T-helper 9 cell (primary cell): ENCODE data around the gene ACAA2.

Source experiments
- DNase-seq: peaks from one replicate; pipeline ENCODE4 v3.0.0-alpha.2; 2020
- total RNA-seq, 2 donors: gene quantifications; one replicate each; lab custom pipeline; 2026; lab: John Stamatoyannopoulos, UW

The ACAA2 gene, protein sequence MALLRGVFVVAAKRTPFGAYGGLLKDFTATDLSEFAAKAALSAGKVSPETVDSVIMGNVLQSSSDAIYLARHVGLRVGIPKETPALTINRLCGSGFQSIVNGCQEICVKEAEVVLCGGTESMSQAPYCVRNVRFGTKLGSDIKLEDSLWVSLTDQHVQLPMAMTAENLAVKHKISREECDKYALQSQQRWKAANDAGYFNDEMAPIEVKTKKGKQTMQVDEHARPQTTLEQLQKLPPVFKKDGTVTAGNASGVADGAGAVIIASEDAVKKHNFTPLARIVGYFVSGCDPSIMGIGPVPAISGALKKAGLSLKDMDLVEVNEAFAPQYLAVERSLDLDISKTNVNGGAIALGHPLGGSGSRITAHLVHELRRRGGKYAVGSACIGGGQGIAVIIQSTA
- 19.5 to 44.9 reads per million in 2 donors for total RNA-seq

- peak; percentile 75 for DNase-seq
Observed at GRCh38 chr18:49813319-49814146, at the start of gene ACAA2. ACAA2 (minus strand) TSS chr18:49813533; CDS start chr18:49813484, 49 bp downstream.

DNA sequence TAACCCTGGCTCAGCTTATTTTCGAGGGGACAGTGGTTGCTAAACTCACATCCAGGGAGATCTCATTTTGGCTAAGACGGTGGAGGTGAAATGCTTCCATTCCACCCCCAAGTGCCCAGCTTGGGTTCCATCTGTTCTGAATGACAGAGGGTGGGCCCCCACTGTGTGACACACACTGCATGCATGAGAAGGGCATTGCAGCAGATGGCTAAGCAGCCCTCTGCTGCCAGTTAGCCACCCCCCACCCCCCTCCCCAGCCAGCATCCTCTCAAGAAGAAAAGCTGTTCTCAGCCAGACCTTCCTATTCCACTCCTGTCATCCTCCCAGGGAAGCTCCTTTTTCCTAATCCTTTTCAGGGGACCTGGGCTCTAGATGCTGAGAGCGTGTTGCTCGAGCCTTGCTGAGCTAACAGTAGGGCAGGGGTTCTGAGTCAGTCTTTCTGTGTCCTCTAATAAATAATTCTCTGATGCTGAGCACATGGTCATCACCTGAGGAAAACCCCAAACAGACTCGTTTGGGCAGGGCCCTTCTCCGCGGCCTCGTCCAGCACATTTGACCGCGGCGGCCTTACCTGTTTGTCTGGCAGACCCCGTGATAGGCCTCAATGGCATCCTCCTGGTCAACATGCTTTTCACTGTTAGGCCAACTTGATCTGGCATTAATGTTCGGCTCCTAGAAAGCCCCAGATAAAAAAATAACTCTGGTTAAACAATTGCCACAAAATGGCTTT is 49.5 kb upstream of the ACAA2 start:
- no peak for DNase-seq

GRCh38 chr18:49861659-49862058 is 48.3 kb upstream of the ACAA2 start:
- no peak for DNase-seq

DNA sequence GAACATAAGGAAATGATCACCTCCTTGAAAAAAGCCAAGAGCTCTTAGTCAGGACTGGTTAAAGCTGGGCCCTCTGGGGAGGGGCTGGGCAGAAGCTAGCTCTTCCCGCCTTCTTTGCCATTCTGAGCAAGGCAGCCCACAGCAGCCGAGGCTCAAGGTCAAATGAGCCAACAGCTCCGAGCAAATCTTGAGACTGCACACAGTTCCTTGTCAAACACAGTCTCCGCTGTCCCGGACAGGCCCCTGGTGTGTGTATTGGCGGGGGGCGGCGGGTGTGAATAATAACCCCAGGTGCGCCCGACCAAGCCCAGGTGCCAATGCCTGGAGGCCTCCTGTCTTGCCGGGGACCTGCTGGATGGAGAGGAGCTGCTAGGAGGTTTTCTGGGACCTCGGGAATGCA is 46.4 kb upstream of the ACAA2 start:
- no peak for DNase-seq

- no peak for DNase-seq
Observed at GRCh38 chr18:49859021-49859359, 45.7 kb upstream of the ACAA2 start.

DNA sequence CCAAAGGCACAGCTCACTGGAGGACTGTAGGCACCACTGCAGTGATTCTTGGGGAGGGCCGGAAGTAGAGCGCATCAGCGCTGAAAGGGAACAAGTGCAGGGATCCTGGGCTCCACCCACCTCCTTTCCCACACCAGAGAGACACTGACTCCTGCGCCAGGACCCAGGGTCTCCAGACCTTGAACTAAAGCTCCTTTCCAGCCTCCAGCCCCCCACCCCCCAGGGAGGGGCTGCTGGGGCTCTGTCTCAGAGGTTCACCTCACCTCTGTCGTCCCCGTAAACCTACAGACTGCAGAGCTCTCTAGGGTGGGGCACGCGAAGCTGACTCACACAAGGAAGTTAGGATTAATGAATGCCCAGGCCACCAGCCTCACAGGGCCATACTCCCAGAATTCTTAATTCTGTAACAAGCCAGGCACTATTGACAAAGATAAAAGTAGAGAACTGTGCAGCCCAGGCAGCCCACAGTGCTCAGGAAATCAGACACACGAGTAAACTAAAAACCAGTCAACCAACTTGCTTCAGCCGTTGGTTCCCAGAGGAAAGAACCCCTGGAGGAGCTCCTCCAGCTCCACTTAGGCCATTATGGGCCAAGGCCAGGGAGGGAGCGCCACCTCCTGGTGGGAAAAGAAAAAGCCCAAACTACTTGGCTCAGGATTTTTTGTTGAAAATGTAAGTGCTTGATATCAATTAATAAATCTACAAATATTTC is 45.1 kb upstream of the ACAA2 start:
- peak; percentile 56 for DNase-seq

DNA sequence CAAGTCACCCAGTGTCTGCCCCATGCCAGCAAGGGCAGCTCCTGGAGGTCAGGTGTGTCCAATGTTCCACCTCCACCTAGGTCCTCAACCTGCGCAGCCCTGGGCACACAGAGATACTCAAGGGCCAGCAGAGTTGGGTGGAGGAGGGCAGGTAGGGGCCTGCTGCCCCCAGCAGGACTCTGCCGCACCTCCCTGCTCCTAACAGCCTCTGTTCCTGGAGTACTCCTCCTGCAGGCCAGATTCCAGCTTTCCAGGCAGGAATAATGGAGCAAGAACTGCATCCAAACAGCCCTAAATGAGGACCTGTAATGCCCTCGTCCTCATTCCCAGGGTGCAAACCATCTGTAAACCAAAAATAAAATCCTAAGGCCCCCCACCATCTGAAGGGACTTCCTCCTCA is 44.4 kb upstream of the ACAA2 start:
- no peak for DNase-seq

- no peak for DNase-seq
Observed at GRCh38 chr18:49856496-49856895, 43.2 kb upstream of the ACAA2 start.

DNA sequence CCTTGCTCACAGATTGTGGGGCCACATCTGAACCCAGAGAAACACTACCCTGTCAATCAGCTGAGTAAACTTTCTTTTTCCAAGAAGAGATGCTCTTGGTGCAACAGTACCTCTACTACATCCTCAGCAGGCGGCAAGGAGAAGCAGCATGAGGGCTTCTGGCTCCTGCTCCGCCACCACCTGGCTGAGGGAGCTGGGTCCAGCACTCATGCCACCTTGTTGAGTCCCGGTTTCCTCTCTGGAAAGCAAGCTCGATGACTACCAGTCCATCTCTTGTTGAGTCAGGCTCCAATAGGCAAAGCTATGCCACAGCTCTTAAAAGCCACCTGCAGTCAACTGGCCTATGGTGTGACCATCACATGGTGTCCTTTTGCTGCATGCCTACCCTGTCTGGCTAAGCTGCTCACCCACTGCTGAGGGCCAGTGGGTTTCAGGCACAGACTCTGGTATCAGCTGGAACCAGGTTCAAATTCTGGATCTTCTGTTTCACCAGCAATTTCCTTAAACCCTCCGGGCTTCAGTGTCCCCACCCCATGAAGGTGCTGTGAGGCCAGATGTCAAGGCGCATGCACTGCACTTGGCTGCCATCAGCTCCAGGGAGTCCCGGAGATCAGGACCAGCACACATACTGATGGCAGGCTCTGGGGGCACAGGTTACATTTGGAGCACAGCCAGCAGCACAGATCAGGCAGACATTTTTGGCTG is 42.5 kb upstream of the ACAA2 start:
- no peak for DNase-seq

DNA sequence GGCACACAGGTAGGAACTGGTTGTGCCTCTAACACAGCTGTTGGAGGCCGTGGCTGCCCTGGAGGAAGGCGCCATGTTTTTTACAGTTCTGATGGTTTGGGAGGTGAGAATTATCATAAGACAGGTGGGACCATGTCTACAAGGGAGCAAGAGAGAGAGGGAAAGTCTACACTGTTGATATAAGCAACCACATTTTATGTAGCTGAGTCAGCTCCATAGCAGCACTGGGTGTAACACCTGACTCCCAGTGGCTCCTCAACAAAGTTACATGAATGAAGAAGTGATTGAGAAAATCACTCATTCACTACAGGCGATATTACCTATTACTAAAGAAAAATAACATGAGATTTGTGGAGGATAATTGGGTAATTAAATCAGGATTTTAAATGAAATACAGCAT is 41.3 kb upstream of the ACAA2 start:
- DNase-seq = no peak

- no peak for DNase-seq
Observed at GRCh38 chr18:49853436-49853835, 40.1 kb upstream of the ACAA2 start.

DNA sequence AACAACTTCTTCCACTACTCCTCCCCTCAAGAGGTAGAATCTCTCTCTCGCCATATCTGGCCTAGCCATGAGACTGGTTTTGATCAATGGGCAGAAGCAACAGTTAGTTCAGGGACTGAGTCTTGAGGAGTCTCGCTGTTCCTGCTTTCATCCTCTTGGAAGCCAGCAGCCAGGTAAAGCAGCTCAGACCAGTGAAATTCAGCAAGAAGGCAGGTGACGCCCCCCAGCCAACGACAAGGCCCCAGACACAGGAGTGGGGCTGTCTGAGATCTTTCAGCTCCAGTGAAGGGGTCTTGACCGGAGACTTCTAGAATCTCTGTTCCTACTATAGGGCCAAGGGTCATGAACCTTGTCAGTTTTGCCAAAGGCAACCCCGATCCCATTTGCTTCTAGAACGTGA is 39.7 kb upstream of the ACAA2 start:
- DNase-seq = no peak

DNA sequence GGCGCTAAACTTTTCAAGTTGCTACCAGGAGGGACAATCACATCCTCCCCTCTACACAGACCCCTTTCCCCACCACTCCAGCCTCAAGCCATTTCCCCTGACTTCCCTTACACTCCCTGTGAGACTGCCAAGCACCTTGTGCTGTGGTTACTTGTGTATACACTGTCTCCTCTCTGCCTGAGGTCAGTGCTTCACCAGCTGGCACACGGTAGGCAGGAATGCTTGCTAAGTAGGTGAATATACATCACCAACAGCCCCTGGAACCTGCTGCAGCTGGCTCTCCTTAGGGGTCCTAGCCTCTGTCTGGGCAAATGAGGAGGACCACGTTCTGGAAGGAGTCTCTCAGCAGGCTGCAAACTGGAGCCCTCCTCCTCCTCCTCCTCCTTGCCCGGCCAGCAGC is 38.3 kb upstream of the ACAA2 start:
- no peak for DNase-seq

GRCh38 chr18:49850636-49851035 is 37.3 kb upstream of the ACAA2 start:
- no peak for DNase-seq

DNA sequence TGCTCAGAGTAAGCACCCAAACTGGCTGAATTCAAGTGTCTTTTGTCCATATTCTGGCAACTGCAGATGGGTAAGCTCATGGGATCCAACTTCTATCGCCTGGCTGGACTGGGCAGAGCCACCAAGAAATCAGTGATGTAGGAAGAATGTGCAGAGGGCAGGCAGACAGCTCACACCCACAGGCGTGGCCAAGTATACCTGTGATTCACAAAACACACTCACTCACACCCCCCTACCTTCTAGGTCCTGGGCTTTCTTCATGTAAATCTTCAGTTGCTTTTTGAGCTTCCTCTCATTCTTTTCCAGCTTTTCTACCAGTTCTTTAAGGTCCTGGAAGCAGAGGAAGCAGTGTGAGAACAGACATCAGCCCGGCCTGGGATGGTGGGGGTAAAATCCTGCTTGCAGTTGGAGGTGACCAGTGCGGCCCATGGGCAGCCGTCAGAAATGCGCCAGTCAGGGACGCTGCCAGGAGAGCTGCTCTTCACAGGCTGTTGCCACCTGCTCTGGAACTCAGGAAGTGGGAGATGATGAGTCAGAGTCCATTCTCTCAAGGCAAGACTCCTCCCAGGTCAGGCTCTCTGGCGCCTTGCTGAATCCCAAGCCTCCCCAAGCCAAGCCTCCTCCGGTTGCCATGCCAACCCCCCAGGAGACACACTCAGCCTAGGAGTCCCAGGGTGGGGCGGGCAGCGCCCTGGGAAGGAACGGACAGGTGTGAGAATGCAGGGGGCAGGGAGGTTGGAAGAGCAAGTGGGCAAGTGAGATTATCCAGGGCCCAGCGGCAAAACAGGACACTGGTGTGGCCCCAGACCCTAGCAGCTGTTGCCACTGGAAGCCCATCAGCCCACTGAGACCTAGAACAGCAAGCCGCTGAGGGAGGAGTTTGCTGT is 36.2 kb upstream of the ACAA2 start:
- no peak for DNase-seq

GRCh38 chr18:49848115-49848514 is 34.8 kb upstream of the ACAA2 start:
- no peak for DNase-seq

DNA sequence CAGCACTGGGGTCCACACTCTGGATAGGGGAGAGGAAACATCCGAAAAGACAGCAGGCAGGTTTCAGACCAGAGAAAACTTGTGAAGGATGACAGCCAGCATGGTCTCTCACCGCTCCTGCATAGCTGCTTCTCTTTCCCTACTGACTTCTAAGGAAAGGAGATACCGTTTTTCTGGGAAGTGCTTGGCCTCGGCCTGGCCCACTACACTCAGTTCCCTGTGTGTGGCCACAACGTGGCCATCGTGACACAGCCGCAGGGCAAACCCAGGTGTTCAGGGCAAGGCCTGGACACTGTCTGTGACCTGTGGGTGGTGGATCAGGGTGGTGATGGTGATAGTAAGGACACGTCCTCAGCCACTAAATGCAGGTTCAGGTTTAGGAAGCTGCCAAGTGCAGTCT is 34.2 kb upstream of the ACAA2 start:
- DNase-seq = no peak

DNA sequence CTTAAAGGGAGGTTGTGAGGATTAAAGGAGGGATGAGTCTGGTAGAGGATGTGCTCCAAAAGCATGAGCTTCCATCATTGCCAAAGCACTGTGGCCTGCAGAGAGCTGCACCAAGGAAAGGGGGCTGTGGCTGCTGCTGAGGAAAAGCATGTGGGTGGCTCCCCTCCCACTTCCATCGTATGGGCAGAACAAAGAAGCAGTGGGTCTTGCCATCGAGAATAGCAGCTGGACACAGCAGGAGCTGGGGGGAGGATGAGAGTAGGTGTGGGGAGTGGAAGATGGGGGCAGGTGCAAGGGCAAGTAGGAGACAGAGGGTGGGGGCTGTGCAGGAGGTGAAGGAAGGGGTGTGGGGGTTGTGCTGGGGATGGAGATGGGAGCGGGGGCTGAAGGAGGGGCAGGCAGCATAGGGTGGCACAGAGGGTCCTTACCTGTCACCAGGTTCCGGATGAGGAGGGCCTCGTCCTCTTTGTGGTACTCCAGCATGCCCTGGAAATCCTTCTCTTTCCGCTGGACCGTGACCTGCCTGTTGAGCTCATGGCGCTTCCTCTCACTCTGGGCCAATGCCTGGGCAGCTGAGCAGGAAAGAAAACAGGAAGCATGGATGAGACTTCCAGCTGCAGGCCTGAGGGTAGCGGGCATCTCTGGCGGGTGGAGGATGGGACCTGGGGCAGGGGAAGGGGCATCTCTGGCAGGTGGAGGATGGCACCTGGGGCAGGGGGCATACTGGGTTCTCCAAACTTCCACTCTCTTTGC is 33.6 kb upstream of the ACAA2 start:
- DNase-seq = no peak

DNA sequence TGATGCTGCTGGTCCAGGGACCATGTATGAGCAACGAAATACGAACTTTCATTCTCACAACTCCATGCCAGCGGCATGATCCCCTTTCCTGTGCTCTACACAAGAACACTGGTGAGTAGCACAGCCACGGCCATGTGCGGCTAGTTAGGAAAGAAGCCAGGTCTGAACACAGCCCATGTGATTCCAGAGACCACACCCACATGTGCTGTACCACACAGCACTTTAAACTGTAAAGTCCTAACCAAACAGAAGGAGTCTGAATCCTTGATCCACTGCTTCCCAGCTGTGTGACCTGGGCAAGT is 33.0 kb upstream of the ACAA2 start:
- DNase-seq = no peak

GRCh38 chr18:49845629-49846360 is 32.5 kb upstream of the ACAA2 start:
- no peak for DNase-seq
